Muscle layer of duodenum (tissue), 2 donors: ENCODE results near the gene CLIC1.

Experiments
- H3K27ac ChIP-seq: one replicate; pipeline ENCODE4 v1.7.0; 2013; ENCODE audit warnings: mild to moderate bottlenecking, low read length
- H3K27me3 ChIP-seq: one replicate; pipeline ENCODE4 v1.7.0; 2013; ENCODE audit warnings: low read depth, mild to moderate bottlenecking, control low read depth, low read length
- H3K36me3 ChIP-seq, 2 donors: one replicate each; pipeline ENCODE4 v1.7.0; 2013; ENCODE audit warnings: low read length in 2 of 2, control low read depth in 1 of 2, mild to moderate bottlenecking in 1 of 2; ENCODE audit not compliant: insufficient read depth in 2 of 2, control insufficient read depth in 1 of 2
- H3K4me1 ChIP-seq, 2 donors: one replicate each; pipeline ENCODE4 v1.7.0; 2013; ENCODE audit warnings: low read length in 2 of 2, mild to moderate bottlenecking in 2 of 2, control low read depth in 1 of 2, moderate library complexity in 1 of 2; ENCODE audit not compliant: insufficient read depth in 2 of 2, control insufficient read depth in 1 of 2
- H3K4me3 ChIP-seq, 2 donors: one replicate each; pipeline ENCODE4 v1.7.0; 2013; ENCODE audit warnings: low read length in 2 of 2, low read depth in 1 of 2, mild to moderate bottlenecking in 1 of 2
- H3K9me3 ChIP-seq, 2 donors: one replicate each; pipeline ENCODE4 v1.7.0; 2013; ENCODE audit warnings: low read length in 2 of 2, control low read depth in 1 of 2, mild to moderate bottlenecking in 1 of 2; ENCODE audit not compliant: control insufficient read depth in 1 of 2
- donor health status: healthy.

The CLIC1 gene

DNA sequence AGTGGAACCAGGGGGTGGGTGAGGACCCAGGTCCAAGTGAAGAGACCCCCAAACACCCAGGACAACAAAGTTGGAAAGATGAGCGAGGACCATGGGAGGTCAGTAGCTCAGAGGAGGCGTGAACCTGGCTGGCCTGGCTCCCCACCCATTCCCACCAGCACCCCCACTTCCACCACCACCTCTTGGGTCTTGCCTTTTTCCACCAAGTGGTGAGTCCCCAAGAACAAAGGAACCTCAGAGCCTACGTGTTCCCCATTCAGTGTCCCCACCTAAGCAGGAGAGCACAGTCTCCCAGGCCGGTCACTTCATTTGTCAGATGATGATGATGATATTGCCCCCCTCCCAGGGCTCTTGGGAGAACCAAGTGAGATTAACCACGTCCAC lies 41.3 kb upstream of the CLIC1 start:
- no peak overlapping the region for H3K4me3 ChIP-seq
- H3K27me3 ChIP-seq: no peaks in the 10 kb centered on the region
- H3K9me3 ChIP-seq: no peaks in the 10 kb centered on the region
- peak overlapping the region; percentile 45 for H3K27ac ChIP-seq
- peaks cover 11 to 44% of the 10 kb centered on the region in 2 donors for H3K36me3 ChIP-seq
- peaks cover 0 to 12% of the 10 kb centered on the region in 2 donors for H3K4me1 ChIP-seq

DNA sequence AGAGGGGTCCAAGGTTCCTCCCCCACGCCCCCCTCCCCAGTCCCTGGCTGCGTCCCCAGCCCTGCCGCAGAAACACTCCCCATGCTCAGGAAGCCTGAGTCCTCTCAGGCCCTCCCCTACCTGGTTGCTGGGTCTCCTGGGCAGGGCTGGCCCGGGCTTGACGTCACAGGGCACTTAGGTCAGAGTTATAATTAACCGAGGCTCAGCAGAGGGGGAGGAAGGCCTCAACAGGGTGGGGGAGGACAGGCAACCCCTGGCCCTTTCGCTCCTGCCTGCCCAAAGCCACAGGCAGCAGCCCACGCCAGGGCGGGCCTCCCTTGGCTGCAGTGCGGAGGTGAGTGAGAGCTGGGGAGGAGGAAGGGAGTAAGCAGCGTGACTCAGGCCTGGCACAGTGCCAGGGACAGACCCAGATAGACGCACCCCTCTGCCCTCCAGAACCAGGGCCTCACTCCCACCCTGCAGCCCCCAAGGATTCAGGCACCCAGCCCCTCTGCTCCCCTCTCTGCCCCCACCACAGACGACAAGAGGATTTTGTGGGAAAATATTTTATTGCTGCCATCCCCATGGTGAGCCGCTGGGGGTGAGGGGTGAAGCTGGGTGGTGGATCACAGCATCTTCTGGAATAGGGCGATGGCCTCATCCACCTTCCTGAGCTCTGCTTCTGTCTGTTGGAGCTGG lies 40.8 kb upstream of the CLIC1 start, which contains the start of gene VWA7:
Gene VWA7, minus strand, starts transcription at position 340 of the 678 bp plus-strand sequence. CDS start 549 bp downstream, outside the sequence.
- H3K9me3 ChIP-seq: no peaks in the 10 kb centered on the region
- H3K36me3 ChIP-seq: peaks cover 11 to 38% of the 10 kb centered on the region in 2 donors
- peak within 1 kb of the TSS; percentile 45 for H3K27ac ChIP-seq
- peaks cover 0 to 12% of the 10 kb centered on the region in 2 donors for H3K4me1 ChIP-seq
- no peaks in the 10 kb centered on the region for H3K27me3 ChIP-seq
- peak within 1 kb of the TSS in 1 of 2 donors; percentile 8 for H3K4me3 ChIP-seq

DNA sequence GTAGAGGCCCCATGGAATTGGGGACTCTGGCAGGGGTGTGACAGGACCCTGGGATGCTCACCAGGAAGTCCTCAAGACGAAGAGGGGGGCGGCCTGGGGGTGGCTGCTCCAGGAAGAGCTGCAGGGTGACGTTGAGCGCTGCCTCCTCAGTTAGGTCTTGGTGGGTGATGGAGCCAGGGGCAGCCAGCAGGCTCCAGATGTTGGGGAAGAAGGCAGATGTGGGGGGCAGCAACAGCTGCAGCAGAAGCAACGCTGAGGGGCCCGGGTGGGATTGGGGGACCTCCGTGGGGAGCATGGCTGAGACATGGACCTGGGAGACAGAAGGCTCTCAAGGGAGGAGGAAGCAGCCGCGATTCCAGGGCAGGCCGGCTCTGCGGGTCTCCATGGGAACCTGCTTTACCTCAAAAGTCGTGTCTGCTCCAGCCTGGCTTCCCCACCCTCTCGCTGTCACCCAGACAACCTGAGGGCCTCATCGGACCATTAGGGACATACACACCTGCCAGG lies 40.2 kb upstream of the CLIC1 start:
- peaks cover 0 to 12% of the 10 kb centered on the region in 2 donors for H3K4me1 ChIP-seq
- H3K27ac ChIP-seq: peak overlapping the region; percentile 14
- H3K36me3 ChIP-seq: peaks cover 11 to 32% of the 10 kb centered on the region in 2 donors
- peak overlapping the region in 1 of 2 donors; percentile 8 for H3K4me3 ChIP-seq
- no peaks in the 10 kb centered on the region for H3K27me3 ChIP-seq
- no peaks in the 10 kb centered on the region for H3K9me3 ChIP-seq

DNA sequence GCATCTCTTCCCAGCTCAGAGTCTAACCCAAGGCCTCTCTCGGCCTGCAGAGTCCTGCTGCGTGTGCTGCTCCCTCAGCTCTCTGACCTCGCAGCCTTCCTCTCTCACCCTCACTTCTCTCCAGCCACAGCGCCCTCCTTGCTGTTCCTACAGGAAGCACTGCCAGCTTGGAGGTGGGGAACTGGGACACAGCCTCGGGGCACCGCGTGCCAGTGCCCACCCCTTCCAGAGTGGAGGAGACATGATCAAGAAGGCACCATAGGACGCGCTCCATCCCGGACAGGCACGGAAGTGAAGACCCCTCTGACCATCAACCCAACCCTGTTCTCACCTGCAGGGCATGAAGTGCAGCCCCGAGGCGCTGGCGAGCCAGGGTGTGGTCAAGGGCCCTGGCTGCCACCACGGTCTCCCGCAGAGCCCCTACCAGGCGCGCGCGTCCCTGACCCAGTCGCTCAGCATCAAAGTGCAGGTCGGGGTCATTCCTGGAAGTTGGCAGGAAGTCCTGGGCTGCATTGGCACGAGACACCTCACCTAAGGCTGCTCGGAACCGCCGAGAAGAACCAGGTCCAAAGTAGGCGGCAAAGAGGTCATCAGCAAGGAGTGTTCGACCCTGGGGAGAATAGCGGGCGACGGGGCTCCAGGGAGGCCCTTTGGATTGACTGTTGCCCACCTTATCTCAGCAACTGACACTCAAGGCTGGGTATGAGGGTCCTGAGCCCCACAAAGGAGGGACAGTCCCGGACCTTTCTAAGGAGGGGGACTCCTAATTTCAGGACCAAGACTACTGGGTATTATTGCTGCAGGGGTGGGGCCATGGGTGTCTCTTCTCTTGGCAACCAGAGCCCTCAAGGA lies 39.5 kb upstream of the CLIC1 start:
- Histone ChIP-seq H3K4me1 (peaks cover 0 to 12% of the 10 kb centered on the region in 2 donors), H3K27me3 (no peaks in the 10 kb centered on the region), H3K4me3 (no peak overlapping the region), H3K27ac (no peak overlapping the region), H3K36me3 (peaks cover 7 to 26% of the 10 kb centered on the region in 2 donors), H3K9me3 (no peaks in the 10 kb centered on the region)

DNA sequence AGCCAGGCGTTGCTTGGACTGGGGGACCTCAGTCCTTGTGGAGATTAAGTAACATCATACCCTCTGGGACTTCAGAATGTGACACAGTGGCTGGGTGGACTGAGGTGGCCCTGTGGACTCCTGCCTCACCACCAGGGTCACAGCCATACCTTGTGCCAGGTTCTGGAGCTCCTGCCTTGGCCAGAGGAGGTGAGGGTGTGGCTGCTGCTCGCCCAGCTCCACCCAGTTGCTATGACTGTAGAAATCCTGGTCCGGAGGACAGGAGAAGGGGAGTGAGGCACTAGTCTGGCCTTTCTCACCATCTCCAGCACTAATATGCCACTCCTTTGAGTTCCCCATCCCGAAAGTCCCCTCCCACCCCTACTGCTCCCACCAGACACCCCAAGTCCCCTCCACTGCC lies 38.9 kb upstream of the CLIC1 start:
- peaks cover 0 to 12% of the 10 kb centered on the region in 2 donors for H3K4me1 ChIP-seq
- H3K27me3 ChIP-seq: no peaks in the 10 kb centered on the region
- no peaks in the 10 kb centered on the region for H3K9me3 ChIP-seq
- peaks cover under 1 to 19% of the 10 kb centered on the region in 2 donors for H3K36me3 ChIP-seq
- H3K27ac ChIP-seq: no peak overlapping the region
- H3K4me3 ChIP-seq: no peak overlapping the region

DNA sequence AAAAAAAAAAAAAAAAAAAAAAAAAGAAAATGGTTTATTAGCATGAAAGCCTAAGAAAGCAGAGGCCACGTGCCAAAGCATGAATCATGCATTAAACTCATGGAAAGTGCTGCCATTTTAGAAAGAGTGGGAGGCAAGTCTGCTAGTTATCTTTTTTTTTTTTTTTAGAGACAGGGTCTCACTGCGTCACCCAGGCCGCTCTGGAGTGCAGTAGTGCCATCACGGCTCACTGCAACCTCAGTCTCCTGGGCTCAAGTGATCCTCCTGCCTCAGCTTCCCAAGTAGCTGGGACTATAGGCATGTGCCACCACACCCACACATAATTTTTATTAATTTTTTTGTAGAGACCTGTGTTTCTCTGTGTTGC lies 35.6 kb upstream of the CLIC1 start:
- no peaks in the 10 kb centered on the region for H3K9me3 ChIP-seq
- H3K27me3 ChIP-seq: no peaks in the 10 kb centered on the region
- no peaks in the 10 kb centered on the region for H3K36me3 ChIP-seq
- H3K27ac ChIP-seq: no peak overlapping the region
- H3K4me3 ChIP-seq: no peak overlapping the region
- H3K4me1 ChIP-seq: peaks cover 0 to 7% of the 10 kb centered on the region in 2 donors

DNA sequence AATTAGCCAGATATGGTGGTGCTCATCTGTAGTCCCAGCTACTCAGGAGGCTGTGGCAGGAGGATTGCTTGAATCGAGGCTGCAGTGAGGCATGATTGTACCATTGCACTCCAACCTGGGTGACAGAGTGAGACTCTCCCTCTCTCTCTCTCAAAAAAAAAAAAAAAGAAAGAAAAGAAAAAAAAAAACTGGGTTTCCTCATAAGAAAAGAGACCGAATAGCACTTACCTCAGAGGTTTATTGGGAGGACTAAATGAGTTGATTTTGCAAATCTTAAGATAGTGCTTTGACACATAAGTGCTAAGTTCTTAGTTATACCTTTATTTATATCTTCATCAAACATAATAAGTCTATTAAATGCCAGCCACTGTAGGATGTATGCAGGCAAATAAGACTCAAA lies 34.5 kb upstream of the CLIC1 start:
- Histone ChIP-seq H3K27ac (no peak overlapping the region), H3K9me3 (no peaks in the 10 kb centered on the region), H3K27me3 (no peaks in the 10 kb centered on the region), H3K36me3 (no peaks in the 10 kb centered on the region), H3K4me1 (peaks cover 0 to 3% of the 10 kb centered on the region in 2 donors), H3K4me3 (no peak overlapping the region)

DNA sequence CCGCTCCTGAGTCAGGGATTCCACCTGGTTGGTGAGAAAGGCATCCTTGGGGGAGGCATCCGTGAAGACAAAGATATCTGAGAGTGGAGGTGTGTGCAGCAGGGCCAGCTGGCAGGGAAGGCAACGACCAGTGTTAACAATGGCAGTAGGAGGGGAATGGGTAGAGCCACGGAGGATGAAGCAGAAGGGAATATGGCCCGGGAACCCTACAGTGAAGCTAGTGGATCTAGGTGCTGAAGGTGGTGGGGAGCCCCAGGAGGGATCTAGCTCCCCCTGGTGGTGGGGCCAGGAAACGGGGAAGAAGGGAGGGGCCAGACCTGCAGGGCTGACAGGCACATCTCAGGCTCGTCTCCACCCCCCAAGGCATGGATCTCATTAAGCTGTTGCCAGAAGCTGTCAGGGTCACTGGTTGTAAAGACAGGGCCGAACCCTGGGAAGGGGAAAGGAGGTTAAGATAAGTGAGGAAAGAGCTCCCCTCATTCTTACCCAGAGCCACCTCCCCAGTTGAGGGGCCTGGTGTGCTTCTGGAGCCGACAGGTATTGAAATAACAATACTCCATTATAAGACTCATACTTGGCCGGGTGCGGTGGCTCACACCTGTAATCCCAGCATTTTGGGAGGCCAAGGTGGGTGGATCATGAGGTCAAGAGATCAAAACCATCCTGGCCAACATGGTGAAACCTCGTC lies 33.5 kb upstream of the CLIC1 start:
- Histone ChIP-seq H3K9me3 (no peaks in the 10 kb centered on the region), H3K27ac (no peak overlapping the region), H3K4me1 (peaks cover 0 to 7% of the 10 kb centered on the region in 2 donors), H3K4me3 (no peak overlapping the region), H3K27me3 (no peaks in the 10 kb centered on the region), H3K36me3 (no peaks in the 10 kb centered on the region)

DNA sequence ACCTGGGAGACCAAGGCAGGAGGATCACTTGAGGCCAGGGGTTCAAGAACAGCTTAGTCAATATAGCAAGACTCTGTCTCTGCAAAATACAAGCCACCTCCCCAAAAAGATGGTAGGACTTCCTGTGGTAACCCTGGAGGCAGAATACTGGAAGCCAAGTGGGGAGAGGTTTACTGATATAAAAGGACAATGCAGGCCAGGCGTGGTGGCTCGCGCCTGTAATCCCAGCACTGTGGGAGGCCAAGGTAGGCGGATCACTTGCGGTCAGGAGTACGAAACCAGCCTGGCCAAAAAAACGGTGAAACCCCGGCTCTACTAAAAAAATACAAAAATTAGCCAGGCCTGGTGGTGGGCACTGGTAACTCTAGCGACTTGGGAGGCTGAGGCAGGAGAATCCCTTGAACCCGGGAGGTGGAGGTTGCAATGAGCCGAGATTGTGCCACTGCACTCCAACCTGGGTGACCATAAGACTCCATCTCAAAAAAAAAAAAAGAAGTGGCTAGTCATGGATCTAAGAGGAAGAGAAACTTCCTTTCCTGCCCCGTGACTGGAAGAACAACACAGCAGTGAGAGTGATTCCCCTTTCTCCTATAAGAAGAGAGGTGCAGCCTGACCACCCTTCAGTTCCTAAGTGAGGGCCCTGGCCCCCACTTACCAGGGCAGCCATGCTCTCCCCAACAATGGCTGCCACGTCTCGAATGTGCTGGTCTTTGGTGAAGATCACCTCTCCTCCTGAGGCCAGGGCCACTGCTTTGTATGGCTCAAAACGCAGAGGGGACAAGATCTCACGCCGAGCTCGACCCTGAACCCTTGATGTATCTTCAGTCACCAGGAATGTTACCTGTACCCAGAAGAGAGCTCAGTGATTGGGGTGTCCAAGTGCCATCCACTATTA lies 32.3 kb upstream of the CLIC1 start:
- no peaks in the 10 kb centered on the region for H3K9me3 ChIP-seq
- H3K4me1 ChIP-seq: peaks cover 0 to 7% of the 10 kb centered on the region in 2 donors
- no peaks in the 10 kb centered on the region for H3K36me3 ChIP-seq
- no peak overlapping the region for H3K27ac ChIP-seq
- H3K4me3 ChIP-seq: no peak overlapping the region
- no peaks in the 10 kb centered on the region for H3K27me3 ChIP-seq

DNA sequence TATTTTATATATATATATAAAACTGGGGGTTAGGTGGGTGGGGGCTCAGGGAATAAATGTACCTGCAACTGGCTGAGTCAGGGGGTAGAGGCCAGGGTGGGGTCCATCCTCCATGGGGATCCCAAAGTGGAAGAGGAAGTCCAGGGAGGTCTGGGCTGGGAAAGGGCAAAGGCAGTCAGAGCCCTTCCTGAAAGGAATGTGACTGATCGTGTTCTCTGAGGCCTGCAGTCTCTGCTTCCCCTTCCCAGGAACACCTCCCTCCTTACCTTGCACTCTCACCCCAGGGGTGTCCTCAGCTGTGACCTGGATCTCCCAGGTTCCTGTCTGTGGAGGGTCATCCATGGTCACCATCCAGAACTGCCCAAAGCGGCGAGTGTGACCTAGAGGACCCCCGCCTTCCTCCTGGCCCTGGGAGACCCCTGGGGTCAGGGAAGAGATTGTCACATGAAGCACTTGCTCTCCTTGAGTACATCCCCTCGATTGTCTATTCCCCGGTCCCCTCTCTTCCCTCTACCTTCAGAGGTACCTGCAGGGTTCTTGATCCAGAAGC lies 30.8 kb upstream of the CLIC1 start:
- no peaks in the 10 kb centered on the region for H3K9me3 ChIP-seq
- no peak overlapping the region for H3K4me3 ChIP-seq

More for the DNA sequence above, 30.8 kb upstream of the CLIC1 start:
- H3K27ac ChIP-seq: no peak overlapping the region
- H3K4me1 ChIP-seq: peaks cover 0 to 10% of the 10 kb centered on the region in 2 donors
- no peaks in the 10 kb centered on the region for H3K27me3 ChIP-seq
- H3K36me3 ChIP-seq: no peaks in the 10 kb centered on the region
